Liver (tissue), 3 donors: ENCODE results near the gene KDM5C.

ENCODE experiments used
- ATF3 ChIP-seq: IDR thresholded peaks from 2 replicates; pipeline ENCODE4 v1.6.1; 2016; ENCODE audit warnings: antibody characterized with exemption
- CTCF ChIP-seq: fragments of 150-350 bp; IDR thresholded peaks from 2 replicates; pipeline ENCODE4 v1.5.1; 2017; ENCODE audit warnings: improper control_type of control experiment, low read depth, low read length; ENCODE audit not compliant: missing input control
- EGR1 ChIP-seq, 2 donors: IDR thresholded peaks; 2 replicates each; pipeline ENCODE4 v1.6.1; 2016 to 2018; ENCODE audit warnings: antibody characterized with exemption in 2 of 2, low read depth in 2 of 2
- JUND ChIP-seq, 2 donors: IDR thresholded peaks; 2 replicates each; pipeline ENCODE4 v1.6.1; 2016; ENCODE audit warnings: antibody characterized with exemption in 2 of 2
- MAX ChIP-seq: IDR thresholded peaks from 2 replicates; pipeline ENCODE4 v1.6.1; 2016; ENCODE audit warnings: antibody characterized with exemption
- RAD21 ChIP-seq, 2 donors: IDR thresholded peaks; 2 replicates each; pipeline ENCODE4 v1.6.1; 2016; ENCODE audit warnings: antibody characterized with exemption in 2 of 2, mild to moderate bottlenecking in 2 of 2
- REST ChIP-seq: IDR thresholded peaks from 2 replicates; pipeline ENCODE4 v1.6.1; 2016; ENCODE audit warnings: antibody characterized with exemption, mild to moderate bottlenecking
- RXRA ChIP-seq, 2 donors: IDR thresholded peaks; 2 replicates each; pipeline ENCODE4 v1.6.1; 2017 to 2018; ENCODE audit warnings: antibody characterized with exemption in 2 of 2, mild to moderate bottlenecking in 1 of 2
- SP1 ChIP-seq: IDR thresholded peaks from 2 replicates; pipeline ENCODE4 v1.6.1; 2018; ENCODE audit warnings: antibody characterized with exemption, mild to moderate bottlenecking
- YY1 ChIP-seq: IDR thresholded peaks from 2 replicates; pipeline ENCODE4 v1.6.1; 2016; ENCODE audit warnings: antibody characterized with exemption, mild to moderate bottlenecking
- donor health status: healthy.
- donor health status: healthy.

GRCh38 chrX:53184836-53185235 is 40.2 kb downstream of the KDM5C start:
- no peak for TF ChIP-seq CTCF
- no peak for TF ChIP-seq JUND (IDR thresholded peaks at IDR 0.05)
- no peak for TF ChIP-seq MAX
- TF ChIP-seq REST = no peak
- no peak for TF ChIP-seq EGR1 (IDR thresholded peaks at IDR 0.05; ENCODE audit: low read depth in 2 of 2)
- no peak for TF ChIP-seq RAD21 (IDR thresholded peaks at IDR 0.05)
- no peak for TF ChIP-seq RXRA (IDR thresholded peaks at IDR 0.05)
- no peak for TF ChIP-seq YY1
- TF ChIP-seq ATF3 = no peak
- no peak for TF ChIP-seq SP1
